OCI-LY7 (cell line): ENCODE measurements around the gene EWSR1.

Experiments
- EZH2phosphoT487 ChIP-seq: fragments of 200-600 bp; sonication (generic); IDR thresholded peaks from 2 replicates; pipeline ENCODE4 v1.6.1; 2018; ENCODE audit warnings: low read depth, borderline replicate concordance, mild to moderate bottlenecking, mixed run types, antibody characterized with exemption, low read length, moderate library complexity, mixed read lengths
- TF ChIP-seq, protein P1 (sequence below): fragments of 200-600 bp; sonication (generic); conservative IDR thresholded peaks from 2 replicates; pipeline ENCODE4 v1.5.1; 2014; ENCODE audit warnings: mild to moderate bottlenecking, antibody characterized with exemption, low read length, moderate library complexity, mixed read lengths

GRCh38 chr22:29342177-29342576 is 74.1 kb downstream of the EWSR1 start:
- TF ChIP-seq, protein P1, sequence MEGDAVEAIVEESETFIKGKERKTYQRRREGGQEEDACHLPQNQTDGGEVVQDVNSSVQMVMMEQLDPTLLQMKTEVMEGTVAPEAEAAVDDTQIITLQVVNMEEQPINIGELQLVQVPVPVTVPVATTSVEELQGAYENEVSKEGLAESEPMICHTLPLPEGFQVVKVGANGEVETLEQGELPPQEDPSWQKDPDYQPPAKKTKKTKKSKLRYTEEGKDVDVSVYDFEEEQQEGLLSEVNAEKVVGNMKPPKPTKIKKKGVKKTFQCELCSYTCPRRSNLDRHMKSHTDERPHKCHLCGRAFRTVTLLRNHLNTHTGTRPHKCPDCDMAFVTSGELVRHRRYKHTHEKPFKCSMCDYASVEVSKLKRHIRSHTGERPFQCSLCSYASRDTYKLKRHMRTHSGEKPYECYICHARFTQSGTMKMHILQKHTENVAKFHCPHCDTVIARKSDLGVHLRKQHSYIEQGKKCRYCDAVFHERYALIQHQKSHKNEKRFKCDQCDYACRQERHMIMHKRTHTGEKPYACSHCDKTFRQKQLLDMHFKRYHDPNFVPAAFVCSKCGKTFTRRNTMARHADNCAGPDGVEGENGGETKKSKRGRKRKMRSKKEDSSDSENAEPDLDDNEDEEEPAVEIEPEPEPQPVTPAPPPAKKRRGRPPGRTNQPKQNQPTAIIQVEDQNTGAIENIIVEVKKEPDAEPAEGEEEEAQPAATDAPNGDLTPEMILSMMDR: no peak
- TF ChIP-seq EZH2phosphoT487: no peak
